Loucy (cell line): ENCODE measurements around the gene IQCN.

ENCODE experiments used
- EZH2phosphoT487 ChIP-seq: fragments of 200-600 bp; IDR thresholded peaks from 2 replicates; pipeline ENCODE4 v1.6.1; 2018; ENCODE audit warnings: antibody characterized with exemption, mild to moderate bottlenecking, moderate library complexity, borderline replicate concordance
- TF ChIP-seq, protein P1 (sequence below): fragments of 200-600 bp; sonication (generic); conservative IDR thresholded peaks from 2 replicates; pipeline ENCODE4 v1.5.1; 2014; ENCODE audit warnings: mild to moderate bottlenecking, antibody characterized with exemption, low read length

DNA sequence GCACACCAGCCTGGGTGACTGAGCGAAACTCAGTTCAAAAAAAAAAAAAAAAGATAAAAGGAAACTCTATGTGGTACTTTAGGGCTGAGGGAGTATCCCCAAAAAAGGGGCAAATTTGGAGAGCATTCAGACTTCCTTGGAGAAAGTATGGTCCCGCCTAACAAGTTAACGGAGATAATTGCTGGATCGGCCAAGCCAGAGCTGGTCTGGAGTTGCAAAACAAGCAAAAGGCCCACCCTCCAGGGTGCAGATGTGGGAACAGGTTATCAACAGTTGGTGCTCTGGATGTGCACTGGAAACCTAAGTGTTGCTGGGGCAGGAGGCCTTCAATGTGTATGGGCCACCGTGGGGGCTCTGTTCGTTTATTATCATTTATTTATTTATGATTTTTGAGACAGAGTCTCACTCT is 2.8 kb downstream of the IQCN start:
- TF ChIP-seq, protein P1, sequence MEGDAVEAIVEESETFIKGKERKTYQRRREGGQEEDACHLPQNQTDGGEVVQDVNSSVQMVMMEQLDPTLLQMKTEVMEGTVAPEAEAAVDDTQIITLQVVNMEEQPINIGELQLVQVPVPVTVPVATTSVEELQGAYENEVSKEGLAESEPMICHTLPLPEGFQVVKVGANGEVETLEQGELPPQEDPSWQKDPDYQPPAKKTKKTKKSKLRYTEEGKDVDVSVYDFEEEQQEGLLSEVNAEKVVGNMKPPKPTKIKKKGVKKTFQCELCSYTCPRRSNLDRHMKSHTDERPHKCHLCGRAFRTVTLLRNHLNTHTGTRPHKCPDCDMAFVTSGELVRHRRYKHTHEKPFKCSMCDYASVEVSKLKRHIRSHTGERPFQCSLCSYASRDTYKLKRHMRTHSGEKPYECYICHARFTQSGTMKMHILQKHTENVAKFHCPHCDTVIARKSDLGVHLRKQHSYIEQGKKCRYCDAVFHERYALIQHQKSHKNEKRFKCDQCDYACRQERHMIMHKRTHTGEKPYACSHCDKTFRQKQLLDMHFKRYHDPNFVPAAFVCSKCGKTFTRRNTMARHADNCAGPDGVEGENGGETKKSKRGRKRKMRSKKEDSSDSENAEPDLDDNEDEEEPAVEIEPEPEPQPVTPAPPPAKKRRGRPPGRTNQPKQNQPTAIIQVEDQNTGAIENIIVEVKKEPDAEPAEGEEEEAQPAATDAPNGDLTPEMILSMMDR: no peak
- TF ChIP-seq EZH2phosphoT487: no peak
